ENCODE results near the gene PDE4B.
"Not testable (repeated sequence)": the region's sequence is repeated elsewhere in the genome, so short reads cannot be mapped to it uniquely, and the experiment has no call there.

PDE4B gene

DNA sequence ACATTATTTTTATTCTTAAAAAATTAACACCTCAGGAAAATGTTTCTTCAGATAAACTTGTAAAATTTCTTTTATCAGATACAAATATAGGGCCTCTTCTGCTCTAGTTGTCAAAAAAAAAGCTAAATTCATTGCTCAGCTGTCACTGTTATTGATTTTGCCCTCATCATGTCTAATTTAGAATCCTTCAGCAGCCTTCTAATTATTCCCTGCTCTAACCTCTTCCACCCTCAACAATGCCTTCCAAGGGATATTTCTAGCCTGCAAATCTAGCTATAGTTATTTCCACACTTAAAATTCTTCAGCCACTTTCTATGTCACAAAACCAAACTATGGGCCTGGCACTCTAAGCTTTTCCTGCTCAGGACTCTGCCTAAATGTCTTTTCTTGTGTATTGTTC is 25.2 kb downstream of the PDE4B start:
- no peak for DNase-seq

DNA sequence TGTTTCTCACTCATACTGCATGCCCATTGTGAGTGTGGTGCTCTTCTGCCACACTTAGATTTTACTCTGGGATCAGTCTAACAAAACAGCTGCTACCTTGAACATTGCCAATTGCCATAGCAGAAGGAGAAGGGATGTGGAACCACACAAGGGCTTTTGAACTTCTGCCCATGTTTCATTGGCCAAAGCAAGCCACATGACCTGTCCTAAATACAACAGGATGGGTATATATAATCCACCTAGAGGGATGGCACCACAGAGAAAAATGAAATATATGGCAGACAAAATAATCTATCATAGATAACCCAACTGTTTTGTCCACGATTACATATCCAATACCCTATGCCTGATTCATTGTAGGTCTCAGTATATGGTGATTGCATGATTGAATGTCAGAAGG is 26.3 kb downstream of the PDE4B start:
- no peak for DNase-seq

DNA sequence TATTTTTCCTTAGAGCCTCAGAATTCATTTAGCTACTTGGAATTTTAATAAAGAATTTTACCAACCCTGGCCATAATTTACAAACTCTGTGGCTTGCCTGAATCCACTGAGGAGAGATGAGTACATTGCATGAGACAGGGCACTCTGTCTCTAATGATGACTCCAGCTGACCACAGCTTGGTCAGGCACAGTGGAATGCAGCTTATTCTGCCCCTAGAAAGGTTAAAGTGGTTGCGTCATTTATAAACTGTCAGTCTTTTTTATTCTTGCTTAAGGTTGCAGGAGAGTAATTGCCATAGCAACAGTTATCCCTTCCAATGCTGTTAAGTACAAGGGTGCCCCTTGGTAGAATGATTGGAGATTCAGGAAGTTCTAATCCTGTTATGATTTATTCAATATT is 28.3 kb downstream of the PDE4B start:
- DNase-seq: no peak

DNA sequence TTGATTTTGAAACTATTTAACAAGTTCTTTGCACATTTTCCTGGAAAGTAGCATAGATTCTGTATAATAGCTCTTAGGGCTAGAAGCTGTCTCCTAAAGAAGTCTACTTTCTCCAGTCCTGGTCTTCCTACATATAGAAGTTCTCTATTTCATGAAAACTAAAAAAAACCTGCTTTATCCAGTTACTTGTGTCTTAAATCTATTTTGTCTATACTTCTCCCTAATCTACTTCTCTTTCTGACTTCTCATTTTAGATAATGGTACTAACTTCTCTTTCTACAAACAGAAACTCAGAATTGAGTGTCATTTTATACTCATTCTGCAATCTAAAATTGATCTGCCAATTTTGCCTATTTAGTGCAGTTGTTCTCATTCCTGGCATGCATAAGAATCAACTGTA is 28.7 kb downstream of the PDE4B start:
- DNase-seq: no peak

DNA sequence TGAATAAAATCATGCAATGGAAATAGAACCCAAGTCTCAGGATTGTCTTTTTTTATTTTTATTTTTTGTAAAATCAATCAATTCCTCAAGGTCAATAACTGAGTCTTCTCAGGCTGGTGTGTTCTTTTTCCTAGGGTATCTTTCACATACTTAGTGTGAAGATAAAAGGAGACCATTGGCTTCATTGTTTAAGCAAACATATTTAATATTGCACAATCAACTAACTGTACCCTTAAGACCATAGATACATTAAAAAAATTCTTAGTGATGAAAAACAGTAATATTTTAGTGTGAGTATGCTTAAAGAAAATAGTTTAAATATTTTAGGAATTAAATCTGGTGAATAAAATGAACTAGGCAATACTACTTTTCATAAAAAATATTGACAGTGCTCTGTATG is 31.4 kb downstream of the PDE4B start:
- DNase-seq: no peak

DNA sequence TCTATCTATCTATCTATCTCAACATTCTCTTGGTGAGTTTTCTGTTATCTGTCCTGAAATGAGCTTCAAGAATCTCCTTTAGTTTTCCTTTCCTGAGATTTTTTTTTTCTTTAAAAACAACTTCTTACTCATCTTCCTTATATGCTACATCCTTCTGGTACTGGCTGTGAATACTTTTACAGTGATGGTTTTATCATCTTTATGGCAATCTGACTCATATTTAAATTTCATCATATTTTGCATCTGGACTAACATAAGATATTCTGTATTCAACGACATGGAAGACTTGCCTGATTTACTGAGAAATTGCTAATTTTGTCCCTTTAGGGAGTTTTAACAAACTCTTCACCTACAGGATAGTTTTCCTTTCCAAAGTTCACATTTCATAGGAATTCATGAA is 33.0 kb downstream of the PDE4B start:
- no peak for DNase-seq

DNA sequence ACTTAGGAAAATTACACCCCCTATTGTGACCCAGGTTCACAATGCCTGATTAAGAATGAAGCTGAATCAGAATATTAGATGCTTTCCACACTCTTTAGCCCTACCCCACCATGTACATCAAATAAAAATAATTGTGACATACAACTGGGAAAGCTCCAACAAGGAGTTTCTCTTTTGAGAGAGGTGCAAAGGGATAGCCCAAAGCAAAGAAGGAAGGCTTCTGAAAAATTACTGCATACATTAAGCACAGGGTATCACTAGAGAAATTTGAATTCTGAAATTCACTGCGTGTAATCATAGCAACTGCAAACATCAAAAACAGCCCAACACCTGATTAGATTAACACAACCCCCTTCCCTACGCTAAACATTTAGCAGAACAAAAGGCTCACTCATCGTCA is 34.1 kb downstream of the PDE4B start:
- DNase-seq: no peak

DNA sequence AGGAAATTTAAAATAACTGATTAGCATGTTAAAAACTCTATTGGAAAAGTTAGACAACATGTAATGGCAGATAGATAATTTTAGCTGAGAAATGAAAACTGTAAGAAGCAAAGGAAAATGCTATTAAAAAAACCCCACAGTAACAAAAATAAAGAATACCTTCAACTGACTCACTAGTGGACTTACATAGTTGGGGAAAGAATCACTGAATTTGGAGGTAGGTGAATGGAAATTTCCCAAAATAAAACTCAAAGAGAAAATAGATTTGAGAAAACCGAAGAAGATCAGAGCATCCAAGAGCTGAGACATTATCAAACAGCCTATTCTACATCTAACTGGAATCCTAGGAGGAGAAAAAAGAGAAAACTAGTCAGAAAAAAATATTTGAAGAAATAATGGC is 34.7 kb downstream of the PDE4B start:
- DNase-seq: no peak

DNA sequence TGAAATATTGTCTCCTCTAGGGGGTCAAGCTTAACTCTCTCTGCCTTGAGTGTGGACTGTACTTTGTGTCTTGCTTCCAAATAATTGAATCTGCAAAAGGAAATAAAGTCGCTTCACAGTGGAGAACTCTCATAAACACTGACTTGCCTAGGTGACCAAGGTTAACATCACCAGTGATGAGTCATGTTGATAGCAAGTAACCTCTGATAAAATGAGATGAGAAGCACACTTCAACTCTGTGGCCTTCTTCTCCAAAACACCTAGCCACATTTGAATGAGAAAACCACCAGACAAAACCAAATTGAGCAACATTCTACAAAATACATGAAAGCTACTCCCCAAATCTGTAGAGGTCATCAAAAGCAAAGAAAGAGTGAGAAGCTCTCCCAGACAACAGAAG is 37.6 kb downstream of the PDE4B start:
- no peak for DNase-seq

DNA sequence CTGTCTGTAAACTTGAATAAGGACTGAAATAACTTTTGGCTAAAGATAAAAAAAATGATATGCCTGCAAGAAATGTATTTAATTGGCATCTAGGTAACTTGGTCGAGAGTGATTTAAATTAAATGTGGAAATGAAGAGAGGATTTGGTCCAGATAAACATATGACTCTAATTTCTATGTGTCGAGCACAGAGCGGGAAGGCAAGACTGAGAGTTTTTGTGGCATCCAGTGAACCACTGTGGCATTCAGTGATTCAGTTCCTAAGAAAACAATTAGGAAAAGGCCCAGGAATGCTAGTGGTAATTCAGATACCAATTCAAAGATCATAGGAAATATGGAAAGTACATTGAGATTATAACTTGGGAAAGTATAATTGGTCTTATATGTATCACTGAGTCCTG is 39.6 kb downstream of the PDE4B start:
- DNase-seq: no peak

DNA sequence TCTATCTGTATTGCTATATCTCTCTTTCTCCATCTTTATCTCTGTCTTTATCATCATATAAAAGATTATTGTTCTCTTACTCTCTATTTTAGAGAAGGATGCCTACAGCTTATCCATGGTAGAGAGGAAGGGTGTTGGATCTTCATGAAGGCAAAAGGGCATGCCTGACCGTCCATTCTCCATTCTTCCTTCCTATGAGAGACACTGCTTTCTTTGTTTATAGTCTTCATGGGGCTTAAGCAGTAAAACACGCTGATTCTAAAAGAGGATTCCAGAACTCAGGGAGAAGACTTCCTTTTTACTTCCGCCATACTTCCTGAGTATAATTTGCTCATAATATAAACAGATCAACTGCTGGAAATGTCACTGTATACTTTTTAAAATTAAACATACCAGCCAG is 44.0 kb downstream of the PDE4B start:
- no peak for DNase-seq

DNA sequence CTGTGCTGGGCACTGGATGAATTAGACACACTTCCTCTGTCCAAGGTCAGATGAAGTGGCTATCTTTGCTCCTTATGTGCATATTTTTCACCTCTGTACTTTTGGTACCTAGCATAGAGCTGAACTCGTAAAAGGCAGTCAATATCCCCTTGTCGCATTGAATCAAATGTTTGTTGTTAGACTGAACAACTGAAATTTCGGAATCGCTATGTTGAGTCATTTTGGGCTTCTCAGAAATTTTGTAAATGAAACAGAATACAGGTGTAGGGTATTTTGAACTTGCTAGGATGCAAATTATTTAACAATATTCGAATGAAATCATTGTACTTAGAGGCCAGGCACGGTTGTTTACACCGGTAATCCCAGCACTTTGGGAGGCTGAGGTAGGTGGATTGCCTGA is 48.0 kb downstream of the PDE4B start:
- DNase-seq: no peak

DNA sequence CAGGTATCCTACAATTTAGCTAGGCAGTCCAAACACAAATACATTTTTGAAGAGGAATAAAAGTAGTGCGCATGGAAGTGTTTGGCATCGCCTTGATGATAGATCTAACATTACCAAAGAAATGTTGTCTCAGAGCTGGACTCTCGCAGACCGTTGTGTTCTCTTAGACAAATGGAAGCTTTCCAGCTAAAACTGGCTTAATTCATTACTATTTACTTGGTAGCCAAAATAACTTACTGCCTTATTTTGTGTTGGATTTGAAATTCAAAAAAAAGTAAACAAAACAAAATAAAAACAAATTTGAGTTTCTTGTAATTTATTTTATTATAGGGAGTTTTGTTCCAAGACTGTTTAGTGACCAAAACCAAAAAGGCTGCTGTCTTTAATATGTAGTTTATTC is 51.6 kb downstream of the PDE4B start:
- no peak for DNase-seq

DNA sequence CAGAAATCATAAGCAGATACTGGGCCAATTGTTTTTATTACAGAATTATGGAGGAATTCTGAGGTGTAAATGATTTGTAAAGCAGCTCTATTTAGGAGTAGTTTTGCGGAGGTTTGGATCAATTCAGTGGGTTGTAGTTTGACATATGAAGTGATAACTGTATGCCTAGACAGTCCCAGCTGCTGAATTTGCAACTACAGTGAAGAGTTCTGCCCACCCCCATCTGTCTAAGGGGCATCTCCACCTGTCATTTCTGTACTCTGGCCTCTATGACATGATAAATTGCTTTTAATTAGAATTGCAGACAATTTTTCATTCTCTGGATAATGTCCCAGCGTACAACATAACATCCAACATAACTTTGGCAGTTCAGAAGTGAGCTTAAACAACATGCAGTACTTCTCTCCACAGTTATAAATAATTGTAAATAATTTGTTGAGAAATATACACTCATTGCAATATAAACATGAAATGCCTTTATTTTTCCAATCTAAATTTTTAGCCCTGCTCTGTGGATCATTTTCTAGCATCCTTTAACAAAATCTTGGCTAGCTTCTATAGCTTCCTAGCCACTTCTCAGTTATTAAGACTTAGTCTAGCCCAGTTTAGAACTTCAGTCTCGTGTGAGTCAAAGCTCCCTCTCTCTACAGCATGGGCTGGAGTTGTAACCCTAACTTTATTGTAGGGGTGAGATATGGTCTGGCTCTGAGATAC is 52.3 kb downstream of the PDE4B start:
- DNase-seq: no peak

DNA sequence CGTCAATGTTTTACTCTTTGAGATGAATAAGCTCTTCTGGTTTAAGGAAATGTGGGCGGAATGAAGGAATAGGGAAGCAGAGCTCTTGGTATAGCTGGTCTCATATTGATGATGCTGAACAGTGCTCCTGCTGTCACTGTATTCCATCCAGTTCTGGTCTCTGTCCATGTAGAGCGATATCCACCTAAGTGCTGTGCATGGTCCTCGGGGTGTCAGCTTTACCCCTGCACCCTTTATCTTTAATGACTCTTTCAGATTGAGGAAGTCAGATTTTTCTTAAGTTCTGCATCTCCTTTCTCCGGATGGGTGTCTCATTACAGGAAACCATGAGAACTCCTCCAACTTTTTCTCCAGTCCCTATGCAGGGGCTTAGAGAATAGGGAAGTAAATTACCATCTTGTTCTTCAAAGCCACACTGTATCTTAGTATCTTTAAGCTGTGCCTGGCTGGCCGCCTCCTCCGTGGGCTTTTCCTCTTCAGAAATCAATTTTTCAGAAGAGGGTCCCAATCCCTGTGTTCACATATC is 52.9 kb downstream of the PDE4B start:
- DNase-seq: no peak

DNA sequence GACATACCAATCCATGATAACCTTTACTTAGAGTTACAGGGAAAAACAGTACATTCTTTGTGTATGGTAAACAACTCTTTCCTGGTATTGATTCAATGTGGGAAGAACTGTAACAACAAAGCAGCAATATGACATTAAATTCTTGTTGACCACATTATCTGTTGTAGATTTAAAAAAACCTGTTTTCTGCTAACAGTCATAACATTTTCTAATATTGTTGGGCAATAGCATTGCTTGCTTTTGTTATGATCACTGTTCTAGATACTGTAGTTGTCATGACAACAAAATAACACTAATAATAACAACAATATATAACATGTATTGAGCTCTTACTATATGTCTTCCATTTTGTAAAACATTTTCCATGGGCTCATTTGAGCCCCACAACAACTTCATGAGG is 54.2 kb downstream of the PDE4B start:
- DNase-seq: no peak

DNA sequence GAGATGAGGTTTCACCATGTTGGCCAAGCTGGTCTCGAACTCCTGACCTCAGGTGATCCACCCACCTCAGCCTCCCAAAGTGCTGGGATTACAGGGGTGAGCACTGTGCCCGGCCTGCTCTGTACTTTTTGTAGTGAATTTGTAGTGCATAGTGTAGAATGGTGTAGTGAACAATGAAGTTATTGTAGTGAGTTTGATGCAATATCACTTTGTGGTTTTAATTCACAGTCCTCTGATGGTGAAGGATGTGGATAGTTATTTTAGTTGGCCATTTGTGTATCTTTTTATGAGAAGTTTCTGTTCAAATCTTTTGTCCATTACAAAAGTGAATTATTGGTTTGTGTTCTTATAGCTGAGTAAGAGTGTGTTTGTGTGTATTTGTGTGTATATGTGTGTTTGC is 57.6 kb downstream of the PDE4B start:
- no peak for DNase-seq

DNA sequence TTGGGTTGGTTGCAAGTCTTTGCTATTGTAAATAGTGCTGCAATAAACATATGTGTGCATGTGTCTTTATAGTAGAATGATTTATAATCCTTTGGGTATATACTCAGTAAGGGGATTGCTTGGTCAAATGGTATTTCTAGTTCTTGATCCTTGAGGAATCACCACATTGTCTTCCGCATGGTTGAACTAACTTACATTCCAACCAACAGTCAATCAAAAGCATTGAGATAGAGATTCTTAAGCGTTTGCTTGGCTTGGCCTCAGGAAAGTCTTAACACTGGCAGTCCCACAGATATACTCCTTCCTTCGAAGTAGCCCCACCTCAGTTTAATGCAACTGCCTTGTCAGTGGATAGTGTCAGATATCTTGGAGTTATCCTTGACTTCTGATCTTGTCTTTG is 63.9 kb downstream of the PDE4B start:
- not testable (repeated sequence) for DNase-seq

DNA sequence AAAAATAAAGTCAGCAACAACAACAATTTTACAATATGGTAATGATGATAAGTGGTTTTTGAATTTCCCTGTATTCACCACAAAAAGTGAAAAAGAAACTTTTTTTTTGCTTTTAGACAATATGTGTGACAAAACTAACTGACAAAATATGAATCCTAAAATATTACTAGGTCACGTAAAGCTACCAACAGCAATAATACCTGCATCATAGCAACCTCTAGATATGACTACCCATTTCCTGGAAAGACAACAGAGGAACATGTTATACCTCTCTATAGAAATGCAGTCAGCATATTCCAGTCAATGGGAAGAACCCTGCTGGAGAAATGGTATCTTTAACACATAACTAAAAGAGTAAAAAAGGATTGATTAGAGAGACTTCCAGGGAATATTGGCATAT is 73.7 kb downstream of the PDE4B start:
- DNase-seq: no peak

DNA sequence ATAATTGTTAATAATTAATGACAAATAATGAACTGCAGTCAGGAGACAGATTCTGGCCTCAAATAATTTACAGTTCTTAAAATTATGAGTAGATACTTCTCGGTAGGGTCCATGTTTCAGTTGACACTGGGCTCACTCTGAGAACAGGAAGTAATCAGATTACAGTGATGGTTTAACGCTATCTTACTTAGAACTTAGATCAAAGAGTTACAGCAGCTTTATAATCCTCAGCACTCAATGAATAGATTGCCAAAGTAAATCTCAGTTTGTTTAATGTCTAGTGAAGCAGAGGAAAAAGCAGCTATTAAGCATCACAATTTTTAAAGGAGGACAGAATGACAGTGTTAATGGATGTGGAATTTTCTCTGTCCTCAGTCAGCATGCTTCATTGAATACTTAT is 79.6 kb downstream of the PDE4B start:
- no peak for DNase-seq

DNA sequence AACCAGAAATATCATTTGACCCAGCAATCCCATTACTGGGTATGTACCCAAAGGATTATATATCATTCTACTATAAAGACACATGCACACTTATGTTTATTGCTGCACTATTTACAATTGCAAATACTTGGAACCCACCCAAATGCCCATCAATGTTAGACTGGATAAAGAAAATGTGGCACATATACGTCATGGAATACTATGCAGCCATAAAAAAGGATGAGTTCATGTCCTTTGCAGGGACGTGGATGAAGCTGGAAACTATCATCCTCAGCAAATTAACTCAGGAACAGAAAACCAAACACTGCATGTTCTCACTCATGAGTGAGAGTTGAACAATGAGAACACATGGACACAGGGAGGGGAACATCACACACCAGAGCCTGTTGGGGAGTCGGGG is 85.6 kb downstream of the PDE4B start:
- not testable (repeated sequence) for DNase-seq

DNA sequence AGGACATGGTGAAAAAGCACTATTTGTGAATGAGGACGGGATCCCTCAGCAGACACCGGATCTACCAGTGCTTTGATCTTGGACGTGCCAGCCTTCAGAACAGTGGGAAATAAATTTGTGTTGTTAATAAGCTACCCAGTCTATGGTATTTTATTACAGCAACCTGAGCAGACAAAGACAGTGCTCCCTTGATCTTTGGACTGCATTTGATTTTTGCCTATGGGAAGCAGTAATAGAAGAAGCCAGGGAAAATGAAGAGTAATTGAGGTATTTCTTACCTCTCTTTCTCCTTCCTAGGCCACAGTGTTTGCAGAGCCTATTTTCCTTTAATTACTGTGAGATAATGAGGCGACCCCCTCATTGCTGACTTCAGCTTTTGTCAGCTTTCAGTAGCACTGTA is 87.9 kb downstream of the PDE4B start:
- DNase-seq: no peak

DNA sequence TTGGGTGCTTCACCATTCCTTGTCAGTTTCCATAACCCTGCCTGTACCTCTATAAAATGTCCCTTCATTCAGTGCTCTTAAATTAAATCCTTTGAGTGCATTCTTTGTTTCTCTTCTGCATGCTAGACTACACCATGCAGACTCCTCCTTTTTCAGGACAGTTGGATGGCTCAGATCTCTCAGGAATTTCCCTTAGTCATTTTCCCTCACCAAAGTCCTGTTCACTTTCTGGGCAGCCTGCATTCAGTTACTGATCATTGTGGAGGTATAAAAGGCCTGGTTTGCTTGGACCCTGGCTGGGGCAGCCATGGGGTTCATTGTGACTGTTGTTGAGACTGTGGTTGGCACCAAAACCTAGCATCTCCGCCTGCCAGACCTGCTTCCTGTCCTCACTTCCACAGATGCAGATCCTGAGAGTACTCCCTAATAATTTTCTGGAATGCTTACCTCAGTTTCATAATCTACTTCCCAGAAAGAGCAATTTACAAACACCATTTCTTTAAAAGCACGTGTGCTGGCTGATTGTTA is 88.4 kb downstream of the PDE4B start:
- no peak for DNase-seq

DNA sequence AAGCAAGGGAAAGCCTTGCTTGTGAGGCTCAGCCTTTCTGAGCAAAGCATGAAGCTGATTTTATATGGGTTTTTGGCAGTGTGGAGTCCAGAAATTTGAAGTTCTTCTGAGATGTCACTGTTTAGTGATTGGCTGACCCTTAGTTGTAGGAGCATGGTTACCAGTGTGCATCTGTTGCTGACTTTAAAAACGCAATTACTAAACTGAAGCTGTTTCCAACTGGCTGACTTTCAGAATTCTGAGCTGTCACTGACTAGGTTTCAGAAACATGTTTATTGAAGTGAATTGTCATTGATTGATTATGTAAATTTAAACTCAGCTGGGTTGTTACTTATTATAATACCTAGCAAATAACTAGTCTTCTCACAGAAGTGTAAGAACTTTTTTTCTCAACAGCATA is 89.4 kb downstream of the PDE4B start:
- no peak for DNase-seq

DNA sequence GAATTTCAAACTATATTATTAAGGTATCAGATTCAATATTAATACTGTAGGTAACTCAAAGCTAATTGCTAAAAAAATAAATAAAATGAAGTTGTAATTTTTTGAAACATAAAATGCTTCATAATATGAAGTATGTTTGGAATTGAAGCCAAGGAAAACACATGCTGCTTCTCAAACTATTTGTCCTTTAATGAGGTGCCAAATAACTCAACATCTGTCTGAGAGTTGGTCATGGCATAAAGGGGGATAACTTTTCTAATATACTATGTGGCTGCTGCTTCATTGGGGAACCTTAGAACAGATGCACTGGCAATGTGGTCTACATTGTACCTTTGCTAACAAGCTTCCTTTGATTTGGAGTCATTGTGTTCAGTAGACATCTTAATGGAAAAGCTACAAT is 96.7 kb downstream of the PDE4B start:
- no peak for DNase-seq
